ENCODE measurements around the gene GMPS. TPM values are rescaled to one million over a fixed set of nuclear protein-coding genes. Genes with fewer than 3 reads are reported as not detected.

GMPS gene
- total and polyA plus RNA-seq, 2 donors (not counting 3 experiments of a cell fraction or from before 2014, with no cell fraction given), result 18.7 to 67.5 TPM

- intact Hi-C loops (cut with micrococcal nuclease) (no loop called here), dilution Hi-C loops (cut with MboI; ENCODE audit: extremely low pct_ligation_motif_present, low sequenced_read_pairs) (no loop called here)
- Histone ChIP-seq H2AFZ (ENCODE audit: low read depth, low read length) (no peak overlapping the region), H3K36me3 (ENCODE audit: control insufficient read depth in 2 of 2, extremely low read depth in 1 of 2, insufficient read depth in 2 of 2, low read length in 2 of 2) (no peaks in the 10 kb centered on the region), H3K9ac (replicated peaks; ENCODE audit: extremely low read depth, insufficient read depth, low read length) (no peak overlapping the region), H3K4me2 (ENCODE audit: insufficient read depth, low read length) (no peak overlapping the region), H3K79me2 (ENCODE audit: control insufficient read depth, insufficient read depth, low read length) (no peaks in the 10 kb centered on the region), H3K4me3 (replicated peaks in 1 of 3; ENCODE audit: insufficient read depth in 1 of 3, low read depth in 1 of 3, low read length in 3 of 3) (no peak overlapping the region), H3K27me3 (ENCODE audit: control insufficient read depth in 2 of 2, insufficient read depth in 2 of 2, low read length in 2 of 2) (no peaks in the 10 kb centered on the region), H3K9me3 (replicated peaks; ENCODE audit: control insufficient read depth, insufficient read depth, low read length) (no peaks in the 10 kb centered on the region), H3K9me1 (replicated peaks; ENCODE audit: control insufficient read depth, extremely low read depth, insufficient read depth, low read length) (no peaks in the 10 kb centered on the region), H3K27ac (ENCODE audit: insufficient read depth, low read depth, low read length) (no peak overlapping the region), H4K20me1 (replicated peaks; ENCODE audit: control insufficient read depth, extremely low read depth, insufficient read depth, low read length) (no peaks in the 10 kb centered on the region), H3K4me1 (ENCODE audit: control insufficient read depth, extremely low read depth, insufficient read depth, low read length) (no peaks in the 10 kb centered on the region)
- CTCF ChIA-PET, result no interaction called here
- POLR2A ChIA-PET, result no interaction called here
- no peak for TF ChIP-seq MYC (IDR thresholded peaks at IDR 0.05; ENCODE audit: low read depth, low read length)
- TF ChIP-seq GATA2 (IDR thresholded peaks at IDR 0.05; ENCODE audit: insufficient read depth, insufficient read length, low read depth, low read length), result no peak
- TF ChIP-seq MAX (IDR thresholded peaks at IDR 0.05; ENCODE audit: insufficient read depth, insufficient read length), result no peak
- TF ChIP-seq JUN (IDR thresholded peaks at IDR 0.05; ENCODE audit: borderline replicate concordance, insufficient read depth, insufficient read length, low read depth), result no peak
- TF ChIP-seq FOS (IDR thresholded peaks at IDR 0.05; ENCODE audit: borderline replicate concordance, insufficient read depth, low read length), result no peak
- no peak for TF ChIP-seq POLR2AphosphoS5 (IDR thresholded peaks at IDR 0.05; ENCODE audit: insufficient read depth, low read depth, low read length)
- TF ChIP-seq CTCF (IDR thresholded peaks at IDR 0.05; ENCODE audit: extremely low read depth in 1 of 2, insufficient read depth in 1 of 2, low read depth in 1 of 2, low read length in 2 of 2), result no peak
- no peak for TF ChIP-seq EZH2 (IDR thresholded peaks at IDR 0.05; ENCODE audit: borderline replicate concordance, low read depth, low read length, severe bottlenecking)
- FAIRE-seq (no peak), DNase-seq (ENCODE audit: low read depth, low spot score) (peak; percentile 6)
- no TSS peak for BruUV-seq (replicated peaks)
Measured at GRCh38 chr3:155963570-155963969, 93.1 kb downstream of the GMPS start.
